K562 (cell line): ENCODE measurements around the gene FKBP9. TPM values are rescaled to one million over a fixed set of nuclear protein-coding genes. Genes with fewer than 3 reads are reported as not detected.

Source experiments
- ATAC-seq: fragments of 200-7000 bp; cut with Tn5 transposase; 3 replicates; pipeline ENCODE4 v1.9.1; 2020; ENCODE audit warnings: moderate library complexity
- BruUV-seq: library from RNA; stranded (reverse); fragments of 400-500 nt; replicated peaks from 2 replicates; lab custom pipeline; 2021; lab: Mats Ljungman, UMichigan
- CTCF ChIA-PET: fragments of 300-600 bp; formaldehyde crosslinking; extraction: SDS; loops from one replicate; lab custom pipeline; 2021; ENCODE audit warnings: low intra/inter-chr PET ratio; lab: Yijun Ruan, JAX
- POLR2A ChIA-PET: fragments of 300-600, 350-650 bp; sonication (Branson Sonifier 250); formaldehyde crosslinking; extraction: SDS; loops from one replicate; lab custom pipeline; 2021; ENCODE audit warnings: antibody characterized with exemption, inconsistent platforms; lab: Yijun Ruan, JAX
- DNase-seq, 4 experiments: peaks; one replicate each; pipeline versions ENCODE4 v3.0.0 to v3.0.0-alpha.2; 2011 to 2018; ENCODE audit warnings: low spot score in 3 of 4, mixed read lengths in 3 of 4; ENCODE audit errors: extremely low read depth in 1 of 4
- FAIRE-seq: peaks from 2 replicates; lab custom pipeline; 2011; peaks lifted over from hg19 to GRCh38; lab: Jason Lieb, UNC
- H2AFZ ChIP-seq: 2 replicates; pipeline ENCODE4 v1.6.0; 2011; ENCODE audit warnings: low read depth, low read length, control low read depth, inconsistent platforms
- H3K27ac ChIP-seq: fragments of 200-600 bp; 3 replicates; pipeline ENCODE4 v1.8.0; 2011; ENCODE audit warnings: low read depth, mild to moderate bottlenecking, control low read depth, inconsistent platforms, low read length, moderate library complexity, mixed read lengths; ENCODE audit errors: extremely low read depth
- H3K27me3 ChIP-seq, 2 experiments: fragments of 300-600 bp in 1 of 2; 2 replicates in 1 of 2; 3 replicates in 1 of 2; pipeline versions ENCODE4 v1.6.0 to v1.8.0; 2011; ENCODE audit warnings: inconsistent platforms in 2 of 2, low read length in 2 of 2, mild to moderate bottlenecking in 1 of 2, mixed read lengths in 1 of 2, moderate library complexity in 1 of 2; ENCODE audit not compliant: control insufficient read depth in 2 of 2, insufficient read depth in 2 of 2
- H3K36me3 ChIP-seq: fragments of 300-600 bp; 3 replicates; pipeline ENCODE4 v1.8.0; 2011; ENCODE audit warnings: mild to moderate bottlenecking, low read length, inconsistent platforms; ENCODE audit not compliant: control insufficient read depth, insufficient read depth
- H3K4me1 ChIP-seq, 2 experiments: fragments of 200-600 bp in 1 of 2; replicated peaks in 1 of 2; 2 replicates in 1 of 2; 3 replicates in 1 of 2; pipeline versions ENCODE4 v1.5.1 to v1.8.0; 2011; ENCODE audit warnings: inconsistent platforms in 2 of 2, low read length in 2 of 2, mild to moderate bottlenecking in 1 of 2, mixed read lengths in 1 of 2, moderate library complexity in 1 of 2; ENCODE audit not compliant: control insufficient read depth in 2 of 2, insufficient read depth in 2 of 2
- H3K4me2 ChIP-seq: 2 replicates; pipeline ENCODE4 v1.6.1; 2011; ENCODE audit warnings: low read length, control low read depth, inconsistent platforms, mixed read lengths; ENCODE audit not compliant: insufficient read depth
- H3K4me3 ChIP-seq: fragments of 200-600 bp; sonication (generic), shearing (Covaris generic); 2 replicates; pipeline ENCODE4 v1.5.1; 2016; ENCODE audit warnings: control low read depth, inconsistent platforms
- H3K79me2 ChIP-seq: fragments of 200-600 bp; 3 replicates; pipeline ENCODE4 v1.8.0; 2011; ENCODE audit warnings: low read length, inconsistent platforms; ENCODE audit not compliant: control insufficient read depth, insufficient read depth
- H3K9ac ChIP-seq, 2 experiments: 2 replicates each; pipeline versions ENCODE4 v1.6.0 to v1.6.1; 2011; ENCODE audit warnings: low read depth in 2 of 2, low read length in 2 of 2, control low read depth in 1 of 2, inconsistent platforms in 1 of 2, mild to moderate bottlenecking in 1 of 2, mixed read lengths in 1 of 2; ENCODE audit not compliant: insufficient read depth in 1 of 2
- H3K9me1 ChIP-seq: one replicate; pipeline ENCODE4 v1.6.0; 2011; ENCODE audit warnings: inconsistent platforms, mild to moderate bottlenecking, low read length, moderate library complexity; ENCODE audit not compliant: control insufficient read depth, insufficient read depth
- H3K9me3 ChIP-seq: replicated peaks from 2 replicates; pipeline ENCODE4 v1.5.1; 2011; ENCODE audit warnings: low read depth, low read length, inconsistent platforms; ENCODE audit not compliant: control insufficient read depth, insufficient read depth
- H4K20me1 ChIP-seq: replicated peaks from 2 replicates; pipeline ENCODE4 v1.6.1; 2011; ENCODE audit warnings: low read length, inconsistent platforms, mixed read lengths; ENCODE audit not compliant: control insufficient read depth, insufficient read depth
- NFIC ChIP-seq: fragments of 450-650 bp; IDR thresholded peaks from 2 replicates; pipeline ENCODE4 v1.6.1; 2017; ENCODE audit warnings: mild to moderate bottlenecking, inconsistent platforms
- NFIX ChIP-seq: fragments of 250-450 bp; sonication (Bioruptor Pico); IDR thresholded peaks from 2 replicates; pipeline ENCODE4 v1.4.0; 2020; ENCODE audit warnings: low read depth, mild to moderate bottlenecking, moderate library complexity
- RAD21 ChIP-seq, 2 experiments: fragments of 250-450 bp in 1 of 2; fragments of 450-650 bp in 1 of 2; sonication (Bioruptor Pico) in 1 of 2; formaldehyde crosslinking in 1 of 2; IDR thresholded peaks in 1 of 2; conservative IDR thresholded peaks in 1 of 2; 2 replicates each; pipeline versions ENCODE4 v1.4.0 to v1.8.0; 2020 to 2022; ENCODE audit warnings: mild to moderate bottlenecking in 2 of 2, moderate library complexity in 1 of 2
- SMAD1 ChIP-seq: fragments of 150-350 bp; IDR thresholded peaks from 2 replicates; pipeline ENCODE4 v1.6.1; 2014; ENCODE audit warnings: low read length, low read depth; ENCODE audit not compliant: partially characterized antibody
- SPI1 ChIP-seq: IDR thresholded peaks from 2 replicates; pipeline ENCODE4 v1.6.1; 2011; ENCODE audit warnings: low read depth, low read length, control low read depth, borderline replicate concordance
- WHSC1 ChIP-seq: IDR thresholded peaks from one replicate; pipeline ENCODE4 v1.6.1; 2012; ENCODE audit warnings: low read length, control low read depth, inconsistent platforms
- WGBS: fragments of 100-300 bp; shearing (Covaris generic); methylation state at CpG from one replicate; pipeline ENCODE4 v1.1.6; 2016; ENCODE audit warnings: low coverage, mixed read lengths; ENCODE audit not compliant: insufficient coverage; ENCODE audit errors: missing lambda C conversion rate; 5-methylcytosine and 5-hydroxymethylcytosine counted together
- in situ Hi-C: fragments of 300-500 bp; cut with MboI; formaldehyde crosslinking; loops from 4 replicates; pipeline ENCODE4 v1.15.0; 2018; ENCODE audit warnings: inconsistent platforms, mixed read lengths
- intact Hi-C: fragments of 100-400 bp; cut with micrococcal nuclease; formaldehyde crosslinking; loops from 2 replicates; pipeline ENCODE4 v1.14.2; 2022
- polyA plus RNA-seq, 8 experiments: library from polyadenylated mRNA; depleted of rRNA in 4 of 8; stranded (reverse) in 5 of 8; unstranded in 3 of 8; fragments of >200 nt; fragmentation: Nextera tagmentation in 2 of 8; fragmentation: Illumina TruSeq in 1 of 8; extraction: Ambion mirVana in 2 of 8; extraction: Trizol in 1 of 8; gene quantifications; 2 replicates each; pipeline versions ENCODE4 v1.2.1 to v1.2.3, GENCODE V29; 2011 to 2014; ENCODE audit warnings: inconsistent platforms in 1 of 8, missing spikeins in 1 of 8
- total RNA-seq, 7 experiments: library from RNA; depleted of rRNA in 6 of 7; stranded (reverse); fragments of >200 nt in 6 of 7; fragmentation: Illumina TruSeq in 2 of 7; extraction: Trizol in 2 of 7; gene quantifications; 2 replicates each; pipeline versions ENCODE4 v1.2.1 to v1.2.3, GENCODE V29; 2011 to 2021; ENCODE audit warnings: low replicate concordance in 1 of 7

The FKBP9 gene
- total and polyA plus RNA-seq, 9 of the 15 experiments (the other 6 are each of a cell fraction or from before 2014, with no cell fraction given): 5.9 to 23.7 (median 15.8) TPM

DNA sequence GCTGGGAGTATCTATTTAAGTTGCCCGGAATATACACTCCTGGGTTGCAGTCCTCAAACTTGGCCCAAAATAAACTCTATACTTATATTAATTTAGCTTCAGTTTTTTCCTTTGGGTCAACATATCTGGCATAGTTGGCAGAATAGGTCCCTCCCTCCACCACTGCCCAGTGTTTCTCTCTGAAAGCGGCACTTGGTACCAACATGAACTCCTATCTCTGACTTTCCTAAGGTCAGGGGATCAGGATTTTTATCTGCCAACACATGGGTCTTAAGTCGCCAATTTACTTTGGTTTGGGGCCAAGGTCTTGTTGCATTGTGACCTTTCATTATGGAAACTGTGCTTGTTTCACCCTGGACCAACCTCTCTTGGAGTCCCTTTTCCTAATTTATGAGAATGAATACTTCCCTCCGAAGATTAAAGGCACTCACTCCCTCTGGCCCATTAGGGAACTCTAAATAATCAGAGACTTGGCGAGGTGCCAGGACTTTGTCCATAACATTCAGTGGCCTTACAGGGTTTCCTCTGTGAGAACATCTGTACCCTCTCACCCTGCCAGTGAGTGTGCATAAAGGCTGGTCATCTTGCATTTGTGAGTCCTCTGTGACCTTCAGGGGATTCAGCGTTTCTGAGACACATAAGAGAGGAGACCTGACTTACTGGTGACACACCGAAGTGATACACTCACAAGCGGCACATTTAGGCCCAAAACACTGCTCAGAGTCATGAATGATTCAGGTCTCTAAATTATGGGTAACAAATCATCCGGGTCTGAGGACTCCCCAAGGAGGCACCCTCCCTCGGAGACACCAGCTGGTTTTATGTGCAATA, 19.7 kb upstream of the FKBP9 start:
- H3K36me3 ChIP-seq: peaks cover 30% of the 10 kb centered on the region
- BruUV-seq: no TSS peak
- no peak for FAIRE-seq
- intact Hi-C loops: no loop called here
- H3K9me1 ChIP-seq: no peaks in the 10 kb centered on the region
- TF ChIP-seq SPI1 (no peak), SMAD1 (peak; percentile 90), WHSC1 (no peak), RAD21 (CRISPR knock-in tag; conservative IDR thresholded peaks at IDR 0.05 in 1 of 2, IDR thresholded peaks at IDR 0.05 in 1 of 2) (peak in 1 of 2 experiments; percentile 7; a peak in 1 of 4 replicates), NFIC (peak; percentile 100), NFIX (peak; percentile 97)
- TF ChIP-seq, all 486 proteins: peak for 4
- Histone ChIP-seq H4K20me1 (no peaks in the 10 kb centered on the region), H3K4me3 (no peak overlapping the region), H3K4me1 (peaks cover 4 to 10% of the 10 kb centered on the region in 2 experiments; a peak in 3 of 5 replicates), H3K9me3 (no peaks in the 10 kb centered on the region), H3K79me2 (peaks cover 61% of the 10 kb centered on the region), H3K27me3 (no peaks in the 10 kb centered on the region), H3K4me2 (no peak overlapping the region), H3K9ac (no peak overlapping the region), H2AFZ (no peak overlapping the region), H3K27ac (no peak overlapping the region)
- ATAC-seq (no peak), DNase-seq (peak in 2 of 4 experiments; percentile 29 to 61)
- CTCF ChIA-PET: no interaction called here
- in situ Hi-C loops: no loop called here
- POLR2A ChIA-PET: interaction anchor here (0.8 kb wide), 1 partner anchor 32 kb away, joined by 3 read pairs; no protein-coding TSS in a partner anchor
- WGBS: 53% methylated on average over 10 of the region's 10 CpGs
